ENCODE data around the gene ARHGAP26. TPM values are rescaled to one million over a fixed set of nuclear protein-coding genes. Genes with fewer than 3 reads are reported as not detected.

ARHGAP26 gene
- total RNA-seq, 1 experiment from 2014 or later: 19.6 TPM

DNA sequence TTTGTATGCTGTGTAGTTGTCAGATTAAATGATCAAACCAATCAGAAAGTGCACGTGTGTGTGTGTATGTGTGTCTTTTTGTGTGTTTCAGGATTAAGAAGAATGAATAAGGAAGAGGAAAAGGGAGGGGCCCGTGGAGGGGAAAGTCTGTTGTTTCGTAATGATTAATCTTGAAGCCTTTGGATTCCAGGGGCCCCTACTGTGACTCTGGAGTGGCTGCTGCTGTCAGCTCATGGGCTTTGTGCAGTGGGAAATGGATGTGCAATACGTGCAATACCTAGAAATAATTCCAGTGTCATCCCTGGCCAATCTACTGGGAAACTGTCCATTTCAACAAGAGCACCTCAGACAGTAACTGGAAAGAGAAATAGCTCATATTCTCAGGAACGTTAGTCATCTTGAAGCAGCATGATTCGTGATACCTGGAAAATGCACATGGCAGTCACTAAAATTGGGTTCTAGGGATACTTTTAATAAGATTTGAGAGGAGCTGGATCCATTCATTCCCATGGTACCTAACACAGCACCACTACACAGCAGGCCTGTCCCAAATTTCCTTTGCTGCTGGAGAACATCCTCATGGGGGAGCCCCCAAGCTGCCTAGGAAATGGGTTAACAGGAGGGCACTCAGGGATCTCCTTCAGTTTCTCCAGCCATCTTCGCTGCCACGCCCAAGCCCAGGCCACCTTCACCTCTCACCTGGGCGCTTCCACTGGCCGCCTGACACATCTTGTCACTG, 447.1 kb downstream of the ARHGAP26 start:
- DNase-seq (ENCODE audit: low spot score): no peak

DNA sequence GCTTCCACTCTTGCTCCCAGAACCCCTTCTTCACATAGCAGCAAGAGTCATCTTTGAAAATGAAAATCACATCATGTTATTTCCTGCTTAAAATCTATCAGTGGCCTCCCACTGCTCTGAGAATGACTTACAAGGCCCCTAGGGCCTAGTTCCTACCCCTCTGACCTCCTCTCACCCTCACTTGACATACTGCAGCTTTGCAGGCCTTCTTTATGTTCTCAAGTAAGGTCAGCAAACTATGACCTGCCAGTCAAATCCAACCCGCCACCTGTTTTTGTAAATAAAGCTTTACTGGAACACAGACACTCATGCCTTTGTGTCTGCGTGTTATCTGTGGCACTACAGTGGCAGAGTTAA, 447.6 kb downstream of the ARHGAP26 start:
- no peak for DNase-seq (ENCODE audit: low spot score)

DNA sequence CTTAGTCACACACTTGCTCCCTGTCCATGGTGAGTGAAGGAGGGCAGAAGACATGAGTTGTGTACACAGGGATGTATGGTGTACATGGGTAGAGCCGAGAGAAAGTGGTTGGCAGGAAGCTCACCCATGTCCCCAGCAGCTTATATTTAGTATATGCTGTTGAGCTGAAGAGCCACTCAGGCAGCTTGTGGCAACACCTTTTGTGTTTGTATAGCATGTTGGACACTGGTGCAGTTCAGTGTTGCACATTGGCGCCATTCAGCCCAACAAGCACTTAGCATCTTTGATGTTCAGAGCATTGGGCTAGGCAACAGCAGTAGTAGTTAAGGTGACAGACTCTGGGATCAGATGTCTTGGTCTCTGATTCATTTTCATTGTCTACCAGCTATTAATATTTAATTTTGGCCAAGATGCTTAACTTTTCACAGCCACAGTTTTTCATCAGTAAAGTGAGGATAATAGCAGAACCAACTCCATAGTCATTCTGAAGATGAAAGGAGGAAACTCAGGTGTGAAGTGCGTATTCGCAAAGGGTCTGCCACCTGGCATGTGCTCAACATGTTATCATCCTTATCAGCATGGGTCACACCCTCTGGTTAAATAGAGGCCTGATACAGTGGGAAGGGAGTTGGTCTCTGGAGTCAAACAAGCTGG, 448.5 kb downstream of the ARHGAP26 start:
- no peak for DNase-seq (ENCODE audit: low spot score)

DNA sequence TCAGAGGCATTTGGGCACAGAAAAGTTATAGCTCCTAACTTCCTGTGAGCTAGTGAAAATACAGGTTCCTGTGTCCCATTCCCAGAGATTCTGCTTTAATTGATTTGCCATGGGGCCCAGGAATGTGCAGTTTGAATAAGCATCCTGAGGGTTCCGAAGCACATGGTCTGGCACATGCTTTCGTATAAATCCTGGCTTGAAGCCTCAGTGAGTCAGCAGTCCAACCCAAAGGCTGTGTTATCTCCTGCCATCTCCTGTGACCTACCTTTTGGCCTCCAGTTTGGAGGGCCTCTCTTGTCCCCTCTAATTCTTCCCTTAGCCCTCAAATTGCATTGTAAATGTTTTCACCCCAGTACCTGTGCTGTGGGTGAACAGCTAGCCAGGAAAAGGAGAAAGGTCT, 449.5 kb downstream of the ARHGAP26 start:
- DNase-seq (ENCODE audit: low spot score): no peak

DNA sequence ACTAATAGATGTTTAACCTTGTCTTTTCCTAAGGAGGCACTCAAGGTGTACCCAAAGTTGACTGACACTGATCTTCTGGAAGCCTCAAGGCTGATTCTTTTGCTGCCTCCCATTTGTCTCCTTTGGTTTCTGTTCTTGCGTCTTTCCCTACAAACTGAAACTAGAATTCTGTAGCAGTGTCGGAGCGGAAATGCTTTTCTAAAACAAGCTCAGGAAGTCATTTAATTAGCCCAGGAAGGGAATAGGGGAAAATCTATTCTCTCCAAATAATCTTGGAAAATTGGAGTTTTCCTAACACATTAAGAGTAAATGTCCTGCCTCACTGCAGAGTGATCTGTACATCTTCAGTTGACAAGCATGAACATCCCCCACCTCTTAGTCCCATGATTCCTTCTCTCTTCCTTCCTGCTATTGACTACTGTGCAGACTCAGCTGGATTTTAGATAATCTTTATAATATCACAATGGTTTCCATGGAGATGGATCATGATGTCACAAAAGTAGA, 450.6 kb downstream of the ARHGAP26 start:
- no peak for DNase-seq (ENCODE audit: low spot score)

DNA sequence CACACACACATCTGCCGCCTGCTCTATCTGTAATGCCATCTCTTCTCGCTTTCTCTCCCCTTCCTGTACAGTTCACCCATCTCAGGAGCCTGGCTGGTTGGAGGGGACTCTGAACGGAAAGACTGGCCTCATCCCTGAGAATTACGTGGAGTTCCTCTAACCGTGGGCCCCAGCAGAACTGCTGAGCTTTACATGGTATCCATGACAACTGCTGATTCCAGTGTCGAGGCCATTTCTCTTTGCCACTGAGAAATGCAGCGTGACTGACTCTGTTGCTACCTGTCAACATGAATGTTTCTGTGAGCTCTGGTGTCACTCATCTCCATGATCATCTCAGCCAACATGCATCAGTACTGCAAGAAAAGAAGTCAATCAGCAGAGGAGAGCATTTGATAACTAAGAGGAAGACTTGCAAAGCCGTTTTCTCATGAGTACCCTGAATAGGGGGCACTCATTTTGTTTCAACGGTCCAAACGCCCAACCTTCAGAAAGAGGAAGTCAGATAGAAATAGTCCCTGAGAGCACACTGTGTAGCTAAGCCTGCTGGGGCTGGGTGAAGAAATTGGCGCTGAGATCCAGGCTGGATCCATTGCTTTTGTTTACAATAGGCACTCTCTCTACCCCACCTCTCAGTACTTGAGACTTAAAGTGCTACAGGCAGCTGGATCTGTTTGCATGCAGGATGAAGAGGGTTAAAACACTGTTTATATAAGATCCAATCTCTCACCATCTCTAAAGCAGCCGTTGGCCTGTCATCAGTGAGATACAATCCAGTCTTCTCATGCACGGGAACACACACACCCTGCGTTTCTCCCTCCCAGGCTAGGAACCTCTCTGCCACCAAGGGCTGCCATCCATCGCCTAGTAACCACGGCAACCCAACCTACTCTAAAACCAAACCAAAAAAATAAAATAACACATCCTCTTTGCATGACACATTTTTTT, 452.4 kb downstream of the ARHGAP26 start:
- no peak for DNase-seq (ENCODE audit: low spot score)

DNA sequence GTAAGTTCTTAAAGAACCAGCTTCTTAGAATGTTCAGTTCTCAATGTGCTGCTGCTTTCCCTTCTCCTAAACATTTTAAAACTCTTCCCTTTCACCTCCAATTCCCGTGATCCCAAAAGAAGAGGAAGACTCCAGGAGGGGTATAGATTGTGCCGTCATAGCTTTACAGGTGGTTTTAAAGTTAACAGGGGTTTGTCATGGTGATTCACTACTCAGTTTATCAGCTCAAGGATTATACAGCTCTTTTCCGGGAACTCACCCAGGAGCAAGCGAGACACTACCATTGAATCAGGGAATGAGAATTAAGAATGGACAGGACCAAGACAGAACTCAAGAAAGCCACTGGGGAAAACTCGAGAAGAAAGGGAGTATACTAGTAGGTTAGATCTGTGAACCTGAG, 454.5 kb downstream of the ARHGAP26 start:
- DNase-seq (ENCODE audit: low spot score): no peak

DNA sequence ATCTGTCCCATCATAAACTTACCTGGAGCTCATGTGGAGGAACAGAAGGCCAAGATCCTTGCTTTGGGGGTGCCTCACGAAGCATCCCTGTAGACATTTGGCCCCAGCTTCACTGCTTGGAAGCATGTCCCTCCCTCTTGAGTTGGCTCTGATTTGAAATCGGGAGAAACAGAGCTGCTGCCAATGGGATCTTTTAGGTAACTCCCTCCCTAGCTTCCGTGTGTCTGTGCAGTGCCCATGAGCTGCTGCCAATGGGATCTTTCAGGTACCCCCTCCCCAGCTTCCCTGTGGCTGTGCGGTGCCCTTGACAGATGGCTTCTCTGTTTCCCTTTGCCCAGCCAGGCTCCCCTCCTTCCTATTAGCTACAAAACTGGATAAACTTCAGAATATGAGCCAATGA, 455.3 kb downstream of the ARHGAP26 start:
- no peak for DNase-seq (ENCODE audit: low spot score)

DNA sequence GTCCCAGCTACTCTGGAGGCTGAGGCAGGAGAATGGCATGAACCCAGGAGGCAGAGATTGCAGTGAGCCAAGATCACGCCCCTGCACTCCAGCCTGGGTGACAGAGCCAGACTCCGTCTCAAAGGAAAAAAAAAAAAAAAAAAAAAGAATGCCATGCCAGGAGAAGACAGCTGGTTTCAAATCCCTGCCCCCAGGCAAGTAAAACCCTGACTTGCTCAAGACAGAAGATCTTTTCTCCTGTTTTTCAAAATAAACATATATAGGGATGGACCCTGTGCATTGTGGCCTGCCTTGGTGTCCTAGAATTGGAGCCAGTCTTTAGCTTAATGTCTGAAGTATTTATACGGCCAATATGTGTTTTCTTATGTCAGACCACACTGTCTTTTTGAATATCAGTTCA, 456.2 kb downstream of the ARHGAP26 start:
- DNase-seq (ENCODE audit: low spot score): no peak

DNA sequence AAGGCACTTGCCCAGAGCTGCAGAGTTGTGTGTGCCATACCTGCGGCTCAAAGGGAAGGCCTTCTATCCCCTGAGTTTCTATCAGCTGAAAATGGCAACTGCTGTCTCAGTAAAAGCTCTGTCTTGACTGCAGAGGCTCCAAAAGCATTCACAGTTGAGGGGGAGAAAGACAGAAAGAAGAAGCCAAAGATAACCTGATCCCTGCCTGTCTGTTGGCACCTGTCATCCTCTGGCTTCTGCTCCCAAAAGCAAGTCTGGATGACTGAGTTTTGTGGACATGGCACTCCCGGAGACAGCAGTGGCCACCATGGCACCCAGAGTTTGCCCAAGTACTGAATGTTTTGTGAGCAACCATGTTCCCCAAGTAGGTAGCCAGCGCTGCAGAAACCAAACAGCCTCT, 456.7 kb downstream of the ARHGAP26 start:
- no peak for DNase-seq (ENCODE audit: low spot score)

DNA sequence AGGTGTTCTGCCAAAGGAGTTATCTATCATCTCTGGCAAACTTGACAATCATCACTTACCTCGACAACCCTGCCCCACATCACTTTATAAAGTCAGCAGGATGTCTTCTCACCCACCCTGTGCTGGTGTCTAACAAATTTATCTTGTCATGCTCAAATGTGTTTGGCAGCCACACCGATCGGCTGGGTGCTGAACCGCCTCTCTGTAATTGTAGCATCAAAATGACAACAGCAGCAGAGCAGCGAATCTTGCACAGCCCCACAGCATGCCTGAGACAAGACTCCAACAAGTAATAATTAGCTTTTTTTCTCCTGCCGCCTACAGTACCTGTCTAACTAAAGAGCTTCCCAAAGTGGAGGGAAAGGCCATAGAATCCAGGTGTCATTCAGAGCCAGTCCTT, 457.1 kb downstream of the ARHGAP26 start:
- DNase-seq (ENCODE audit: low spot score): no peak

DNA sequence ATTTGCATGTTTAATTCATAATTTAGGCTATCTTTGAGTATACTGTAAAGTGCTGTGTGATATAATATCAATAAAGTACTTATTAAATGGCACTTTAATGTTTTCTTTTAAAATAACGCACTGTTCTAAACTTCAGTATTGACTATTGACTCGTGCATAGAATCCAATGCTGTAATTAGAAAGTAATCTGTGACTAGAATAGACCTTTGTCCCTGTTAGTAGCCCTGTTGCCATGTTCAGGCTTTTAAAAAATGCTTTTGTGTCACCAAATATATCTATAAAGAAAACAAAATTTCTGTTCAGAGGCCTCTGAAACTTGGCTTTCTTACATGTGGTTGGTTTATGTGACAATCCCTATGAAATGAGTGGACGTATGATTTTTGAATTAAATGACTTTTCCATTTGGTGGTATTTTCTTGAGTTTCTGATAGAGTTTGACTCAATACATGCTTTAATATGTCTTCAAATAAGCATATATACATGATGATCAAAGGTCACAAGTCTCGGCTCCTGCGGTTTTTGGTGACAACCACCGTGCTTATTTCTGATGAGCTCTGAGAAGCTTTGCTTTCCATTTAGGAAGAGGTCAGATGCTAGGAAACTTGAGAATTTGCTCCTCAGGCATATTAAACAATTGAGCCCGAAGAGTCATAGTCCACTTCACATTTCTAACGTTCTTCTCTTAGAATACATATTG, 458.6 kb downstream of the ARHGAP26 start:
- no peak for DNase-seq (ENCODE audit: low spot score)

DNA sequence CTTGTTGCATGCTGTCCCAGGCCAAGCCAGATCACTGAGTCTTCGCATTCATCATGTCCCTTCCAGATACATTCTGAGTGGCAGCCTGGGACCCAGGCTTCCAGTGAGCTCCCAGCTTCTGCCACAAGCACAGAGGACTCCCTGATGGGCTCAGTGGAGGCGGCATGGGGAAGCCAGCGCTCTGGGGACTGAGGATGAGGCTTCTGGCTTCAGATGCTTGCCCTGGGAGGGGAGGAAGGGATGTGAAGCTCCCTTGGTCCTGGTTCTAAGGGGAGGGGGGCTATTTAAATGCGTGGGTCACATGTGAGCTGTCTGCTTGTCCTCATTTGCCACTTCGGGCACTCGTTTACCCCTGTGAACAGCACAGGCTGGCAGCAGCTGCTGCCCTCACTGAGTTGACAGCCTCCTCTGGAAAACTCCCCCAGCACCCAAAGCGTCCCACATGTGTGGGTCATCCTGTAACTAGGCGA, 459.3 kb downstream of the ARHGAP26 start:
- DNase-seq (ENCODE audit: low spot score): no peak

DNA sequence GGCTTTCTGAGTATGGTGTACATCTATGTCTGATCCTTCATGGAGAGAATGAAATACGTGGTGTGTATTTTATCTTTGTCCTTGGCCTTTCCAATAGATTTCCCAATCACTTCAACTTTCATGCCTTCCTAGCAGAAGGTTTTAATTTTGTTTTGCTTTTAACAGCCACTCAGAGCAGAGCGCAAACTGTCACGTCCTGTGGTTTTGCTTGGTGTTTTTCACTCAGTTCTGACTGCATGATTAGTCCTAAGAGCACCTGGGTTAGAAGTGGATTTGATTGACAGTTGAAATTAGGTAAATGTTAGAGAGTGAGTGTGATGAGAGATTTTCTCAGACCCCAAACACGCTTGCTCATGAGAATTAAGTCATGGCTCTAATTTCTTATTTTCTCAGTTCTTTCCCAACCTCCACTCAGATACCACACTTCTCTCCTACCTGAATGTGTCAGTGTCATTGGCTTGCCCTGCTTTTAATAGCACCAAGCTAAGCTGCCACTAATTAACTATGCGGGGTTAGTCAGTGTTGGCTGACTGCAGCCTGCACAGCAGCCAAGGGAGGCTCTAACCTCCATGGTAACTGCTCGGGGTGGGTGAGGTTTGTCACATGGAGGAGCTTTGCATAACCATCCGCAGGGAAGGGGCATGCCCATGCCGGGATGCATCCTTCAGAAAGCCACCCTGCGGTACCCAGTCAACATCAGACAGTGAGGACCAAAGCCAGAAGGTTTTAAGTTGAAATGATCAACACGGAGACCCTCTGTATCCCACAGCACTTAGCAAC, 459.9 kb downstream of the ARHGAP26 start:
- no peak for DNase-seq (ENCODE audit: low spot score)

DNA sequence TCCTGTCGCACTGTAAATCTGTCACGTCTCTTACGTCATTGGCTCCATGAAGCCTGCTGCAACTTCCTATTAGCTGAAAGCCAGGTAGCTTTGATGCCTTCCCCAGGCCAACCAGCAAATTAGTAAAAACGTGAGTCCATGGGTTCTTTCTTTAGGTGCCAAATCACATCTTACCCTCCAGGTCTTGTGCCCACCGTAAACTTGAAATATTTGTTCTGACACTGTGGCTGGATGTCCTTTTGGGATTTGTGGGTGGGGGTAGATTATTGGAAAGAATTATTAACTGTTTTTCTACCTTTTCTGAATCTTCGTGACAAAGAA, 460.5 kb downstream of the ARHGAP26 start:
- no peak for DNase-seq (ENCODE audit: low spot score)

DNA sequence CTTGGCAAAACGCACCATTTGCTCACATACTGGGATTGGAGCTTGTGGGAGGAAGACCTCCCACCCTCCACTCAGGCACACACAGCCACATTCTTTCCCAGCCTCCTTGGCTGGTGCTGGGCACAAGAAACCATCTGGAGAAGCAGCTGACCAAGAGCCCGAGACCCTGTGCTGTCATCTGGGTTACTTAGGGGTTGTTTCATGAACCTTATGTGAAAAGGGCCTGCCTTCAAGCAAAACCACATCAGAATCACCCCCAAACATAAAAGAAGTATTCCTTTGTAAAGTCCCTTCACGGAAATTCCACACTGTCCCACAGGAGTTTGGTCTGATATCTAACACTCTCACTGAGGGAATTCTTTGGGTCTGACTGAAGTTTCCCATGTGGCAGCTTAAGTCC, 461.2 kb downstream of the ARHGAP26 start:
- no peak for DNase-seq (ENCODE audit: low spot score)

DNA sequence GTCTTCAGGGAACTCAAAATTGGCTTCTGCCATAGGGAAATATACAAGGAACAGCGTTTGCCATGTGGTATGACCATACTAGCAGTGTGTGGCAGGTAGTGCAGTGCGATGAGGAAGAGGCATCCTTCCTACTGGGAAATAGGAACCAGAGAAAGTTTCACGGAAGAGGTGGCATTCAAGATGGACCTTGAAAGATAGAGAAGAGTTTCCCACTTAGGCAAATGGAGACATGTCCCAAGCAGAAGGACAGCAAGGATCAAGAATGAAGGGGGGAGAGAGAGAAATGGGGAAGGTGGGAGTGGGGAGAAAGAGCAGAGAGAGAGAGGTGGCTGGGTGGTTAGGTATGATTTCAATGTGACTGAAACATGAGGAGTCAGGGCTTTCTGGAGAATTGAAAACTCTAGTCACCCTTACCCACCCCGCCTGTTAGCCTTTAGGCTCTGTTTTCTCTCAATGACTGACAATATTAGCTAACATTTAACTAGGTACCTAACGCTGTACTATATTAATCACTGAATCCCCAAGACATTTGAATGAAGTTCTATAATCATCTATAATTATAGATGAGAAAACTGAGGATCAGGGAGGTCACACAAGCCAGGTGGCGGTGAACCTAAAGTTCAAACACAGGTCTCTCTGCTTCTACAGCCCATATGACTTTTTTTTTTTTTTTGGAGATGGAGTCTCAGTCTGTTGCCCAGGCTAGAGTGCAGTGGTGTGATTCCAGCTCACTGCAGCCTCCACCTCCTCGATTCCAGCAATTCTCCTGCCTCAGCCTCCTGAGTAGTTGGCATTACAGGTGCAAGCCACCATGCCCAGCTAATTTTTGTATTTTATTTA, 462.0 kb downstream of the ARHGAP26 start:
- DNase-seq (ENCODE audit: low spot score): no peak

DNA sequence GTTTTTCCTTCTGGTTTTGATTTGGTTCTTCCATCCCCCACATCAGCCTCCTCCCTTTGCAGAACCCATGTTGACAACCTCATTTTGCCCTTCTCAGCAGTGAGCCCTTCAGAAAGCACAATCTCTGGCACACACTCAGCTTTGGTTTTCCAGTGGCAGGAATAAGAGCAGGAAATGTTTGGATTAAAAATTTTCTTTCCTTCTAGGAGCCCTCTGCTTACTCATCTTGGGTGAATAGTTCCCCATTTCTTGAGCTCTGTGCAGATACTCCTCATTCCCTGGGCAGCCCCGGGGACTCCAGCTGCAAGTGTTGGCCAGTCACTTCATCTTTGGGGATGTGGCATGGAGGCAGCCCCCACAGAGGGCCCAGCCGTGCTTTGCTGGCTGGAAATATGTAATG, 462.9 kb downstream of the ARHGAP26 start:
- no peak for DNase-seq (ENCODE audit: low spot score)

DNA sequence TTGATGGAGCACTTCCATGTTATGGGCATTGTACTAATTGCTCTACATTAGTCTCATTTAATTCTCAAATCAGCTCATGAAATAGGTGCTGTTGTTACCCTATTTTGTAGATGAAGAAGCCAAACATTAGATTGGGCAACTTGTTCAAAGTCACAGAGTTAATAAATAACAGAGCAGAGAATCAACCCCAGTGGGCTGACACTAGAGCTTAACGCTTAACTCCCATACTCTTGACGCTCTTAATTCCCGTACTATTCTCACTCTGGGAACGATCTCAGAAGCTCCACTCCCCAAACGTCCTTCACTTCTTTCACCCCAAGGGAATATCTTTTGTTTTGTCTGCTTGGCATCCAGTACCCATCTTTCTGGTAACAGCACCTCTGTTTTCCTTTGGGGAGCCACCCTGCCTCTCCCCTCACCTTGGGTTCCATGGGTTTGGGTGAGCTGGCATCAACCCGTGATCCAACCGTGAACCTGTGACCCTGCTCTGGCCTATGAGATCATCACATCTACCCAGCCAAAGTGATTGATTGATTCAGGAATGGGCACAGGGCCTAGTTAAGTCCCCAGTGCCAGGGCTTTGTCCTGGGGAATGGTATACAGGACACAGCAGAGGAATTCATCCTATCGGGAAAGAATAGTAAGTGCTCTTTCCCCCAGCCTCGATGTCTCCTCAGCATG, 464.1 kb downstream of the ARHGAP26 start:
- no peak for DNase-seq (ENCODE audit: low spot score)
